Measurements from ENCODE around the gene MYOM3. TPM values are rescaled to one million over a fixed set of nuclear protein-coding genes. Genes with fewer than 3 reads are reported as not detected.

The MYOM3 gene
- polyA plus RNA-seq, 1 donor from 2014 or later = not detected

DNA sequence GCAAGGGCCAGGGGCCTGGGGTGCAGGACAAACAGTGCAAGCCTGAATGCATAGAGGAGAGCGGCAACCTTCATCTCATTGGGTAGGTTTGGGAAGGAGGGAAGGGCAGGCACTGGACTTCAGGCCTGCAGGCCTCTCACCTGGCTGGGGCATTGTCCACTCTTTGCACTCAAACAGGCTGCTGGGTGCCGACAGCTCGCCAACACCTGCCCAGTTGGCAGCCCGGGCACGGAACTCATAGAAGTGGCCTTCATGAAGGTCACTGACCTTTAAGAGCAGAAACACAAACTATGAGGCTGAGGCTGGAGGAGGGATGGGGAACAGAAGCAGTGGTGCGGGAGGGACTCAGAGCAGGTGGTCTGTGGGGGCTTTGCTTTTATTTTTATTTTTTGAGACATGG, 30.7 kb downstream of the MYOM3 start:
- H3K27ac ChIP-seq (ENCODE audit: low read length) = no peak overlapping the region
- no peak overlapping the region for H3K4me3 ChIP-seq (ENCODE audit: low read length)
- no peaks in the 10 kb centered on the region for H3K9me2 ChIP-seq (ENCODE audit: insufficient read depth, low read length)
- TF ChIP-seq, protein P1, sequence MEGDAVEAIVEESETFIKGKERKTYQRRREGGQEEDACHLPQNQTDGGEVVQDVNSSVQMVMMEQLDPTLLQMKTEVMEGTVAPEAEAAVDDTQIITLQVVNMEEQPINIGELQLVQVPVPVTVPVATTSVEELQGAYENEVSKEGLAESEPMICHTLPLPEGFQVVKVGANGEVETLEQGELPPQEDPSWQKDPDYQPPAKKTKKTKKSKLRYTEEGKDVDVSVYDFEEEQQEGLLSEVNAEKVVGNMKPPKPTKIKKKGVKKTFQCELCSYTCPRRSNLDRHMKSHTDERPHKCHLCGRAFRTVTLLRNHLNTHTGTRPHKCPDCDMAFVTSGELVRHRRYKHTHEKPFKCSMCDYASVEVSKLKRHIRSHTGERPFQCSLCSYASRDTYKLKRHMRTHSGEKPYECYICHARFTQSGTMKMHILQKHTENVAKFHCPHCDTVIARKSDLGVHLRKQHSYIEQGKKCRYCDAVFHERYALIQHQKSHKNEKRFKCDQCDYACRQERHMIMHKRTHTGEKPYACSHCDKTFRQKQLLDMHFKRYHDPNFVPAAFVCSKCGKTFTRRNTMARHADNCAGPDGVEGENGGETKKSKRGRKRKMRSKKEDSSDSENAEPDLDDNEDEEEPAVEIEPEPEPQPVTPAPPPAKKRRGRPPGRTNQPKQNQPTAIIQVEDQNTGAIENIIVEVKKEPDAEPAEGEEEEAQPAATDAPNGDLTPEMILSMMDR (IDR thresholded peaks at IDR 0.05; ENCODE audit: poor library complexity, severe bottlenecking) = no peak
- TF ChIP-seq EP300 (conservative IDR thresholded peaks at IDR 0.05; ENCODE audit: poor library complexity, severe bottlenecking) = no peak
- no peak for TF ChIP-seq EZH2 (IDR thresholded peaks at IDR 0.05; ENCODE audit: borderline replicate concordance, insufficient read depth, low read length, poor library complexity, severe bottlenecking)
- no peak for TF ChIP-seq POLR2AphosphoS5 (IDR thresholded peaks at IDR 0.05)
- TF ChIP-seq, protein P2, sequence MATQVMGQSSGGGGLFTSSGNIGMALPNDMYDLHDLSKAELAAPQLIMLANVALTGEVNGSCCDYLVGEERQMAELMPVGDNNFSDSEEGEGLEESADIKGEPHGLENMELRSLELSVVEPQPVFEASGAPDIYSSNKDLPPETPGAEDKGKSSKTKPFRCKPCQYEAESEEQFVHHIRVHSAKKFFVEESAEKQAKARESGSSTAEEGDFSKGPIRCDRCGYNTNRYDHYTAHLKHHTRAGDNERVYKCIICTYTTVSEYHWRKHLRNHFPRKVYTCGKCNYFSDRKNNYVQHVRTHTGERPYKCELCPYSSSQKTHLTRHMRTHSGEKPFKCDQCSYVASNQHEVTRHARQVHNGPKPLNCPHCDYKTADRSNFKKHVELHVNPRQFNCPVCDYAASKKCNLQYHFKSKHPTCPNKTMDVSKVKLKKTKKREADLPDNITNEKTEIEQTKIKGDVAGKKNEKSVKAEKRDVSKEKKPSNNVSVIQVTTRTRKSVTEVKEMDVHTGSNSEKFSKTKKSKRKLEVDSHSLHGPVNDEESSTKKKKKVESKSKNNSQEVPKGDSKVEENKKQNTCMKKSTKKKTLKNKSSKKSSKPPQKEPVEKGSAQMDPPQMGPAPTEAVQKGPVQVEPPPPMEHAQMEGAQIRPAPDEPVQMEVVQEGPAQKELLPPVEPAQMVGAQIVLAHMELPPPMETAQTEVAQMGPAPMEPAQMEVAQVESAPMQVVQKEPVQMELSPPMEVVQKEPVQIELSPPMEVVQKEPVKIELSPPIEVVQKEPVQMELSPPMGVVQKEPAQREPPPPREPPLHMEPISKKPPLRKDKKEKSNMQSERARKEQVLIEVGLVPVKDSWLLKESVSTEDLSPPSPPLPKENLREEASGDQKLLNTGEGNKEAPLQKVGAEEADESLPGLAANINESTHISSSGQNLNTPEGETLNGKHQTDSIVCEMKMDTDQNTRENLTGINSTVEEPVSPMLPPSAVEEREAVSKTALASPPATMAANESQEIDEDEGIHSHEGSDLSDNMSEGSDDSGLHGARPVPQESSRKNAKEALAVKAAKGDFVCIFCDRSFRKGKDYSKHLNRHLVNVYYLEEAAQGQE (IDR thresholded peaks at IDR 0.05; ENCODE audit: borderline replicate concordance) = no peak
- TF ChIP-seq TAF1 (IDR thresholded peaks at IDR 0.05; ENCODE audit: low read depth) = no peak
- TF ChIP-seq SMC3 (conservative IDR thresholded peaks at IDR 0.05; ENCODE audit: poor library complexity) = no peak
- no peak for TF ChIP-seq RAD21 (conservative IDR thresholded peaks at IDR 0.05)
- no peak for TF ChIP-seq MXI1 (conservative IDR thresholded peaks at IDR 0.05; ENCODE audit: poor library complexity, severe bottlenecking)
- H4K20me1 ChIP-seq (ENCODE audit: insufficient read depth) = no peaks in the 10 kb centered on the region
- H3K4me2 ChIP-seq (ENCODE audit: low read length) = no peak overlapping the region
- H3K36me3 ChIP-seq (ENCODE audit: insufficient read depth, low read length) = no peaks in the 10 kb centered on the region
- H3F3A ChIP-seq (ENCODE audit: insufficient read depth, low read length, poor library complexity, severe bottlenecking) = no peaks in the 10 kb centered on the region
- no peak overlapping the region for H2AFZ ChIP-seq (ENCODE audit: low read depth, low read length)
- H3K9me3 ChIP-seq (ENCODE audit: low read length) = no peaks in the 10 kb centered on the region
- H3K79me2 ChIP-seq (replicated peaks; ENCODE audit: insufficient read depth, low read length) = no peaks in the 10 kb centered on the region
- no peaks in the 10 kb centered on the region for H3K27me3 ChIP-seq (ENCODE audit: insufficient read depth, low read depth, low read length)
- no peak overlapping the region for H3K9ac ChIP-seq (ENCODE audit: low read length)

DNA sequence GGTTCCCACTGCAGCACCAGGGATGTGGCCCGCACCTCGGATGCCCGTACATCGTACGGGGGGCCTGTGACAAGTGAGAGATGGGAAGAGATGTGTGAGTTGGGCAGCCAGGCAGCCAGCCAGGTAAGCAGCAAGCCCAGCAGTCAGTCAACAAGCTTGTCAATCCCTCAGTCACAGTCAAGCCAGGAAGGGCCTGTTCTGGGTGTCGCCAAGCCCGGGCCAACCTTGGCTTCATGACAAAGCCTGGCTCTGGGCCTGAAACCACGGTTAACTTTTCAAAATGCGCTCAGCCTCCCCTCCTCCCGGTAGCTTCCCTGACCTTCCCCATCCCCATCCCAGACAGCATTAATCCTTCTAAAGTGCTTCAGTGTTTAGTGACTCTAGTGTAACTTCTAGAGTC, 31.8 kb downstream of the MYOM3 start:
- Histone ChIP-seq H3K79me2 (replicated peaks; ENCODE audit: insufficient read depth, low read length) (no peaks in the 10 kb centered on the region), H3K36me3 (ENCODE audit: insufficient read depth, low read length) (no peaks in the 10 kb centered on the region), H3K9ac (ENCODE audit: low read length) (no peak overlapping the region), H3F3A (ENCODE audit: insufficient read depth, low read length, poor library complexity, severe bottlenecking) (no peaks in the 10 kb centered on the region), H3K27ac (ENCODE audit: low read length) (no peak overlapping the region), H3K9me2 (ENCODE audit: insufficient read depth, low read length) (no peaks in the 10 kb centered on the region), H3K4me3 (ENCODE audit: low read length) (no peak overlapping the region), H3K9me3 (ENCODE audit: low read length) (no peaks in the 10 kb centered on the region), H2AFZ (ENCODE audit: low read depth, low read length) (no peak overlapping the region), H4K20me1 (ENCODE audit: insufficient read depth) (no peaks in the 10 kb centered on the region), H3K27me3 (ENCODE audit: insufficient read depth, low read depth, low read length) (no peaks in the 10 kb centered on the region), H3K4me2 (ENCODE audit: low read length) (no peak overlapping the region)
- TF ChIP-seq SMC3 (conservative IDR thresholded peaks at IDR 0.05; ENCODE audit: poor library complexity) (no peak), POLR2AphosphoS5 (IDR thresholded peaks at IDR 0.05) (no peak), RAD21 (conservative IDR thresholded peaks at IDR 0.05) (no peak), EP300 (conservative IDR thresholded peaks at IDR 0.05; ENCODE audit: poor library complexity, severe bottlenecking) (no peak), EZH2 (IDR thresholded peaks at IDR 0.05; ENCODE audit: borderline replicate concordance, insufficient read depth, low read length, poor library complexity, severe bottlenecking) (no peak), TAF1 (IDR thresholded peaks at IDR 0.05; ENCODE audit: low read depth) (no peak), MXI1 (conservative IDR thresholded peaks at IDR 0.05; ENCODE audit: poor library complexity, severe bottlenecking) (no peak)
- TF ChIP-seq, protein P1 (IDR thresholded peaks at IDR 0.05; ENCODE audit: poor library complexity, severe bottlenecking) = no peak
- TF ChIP-seq, protein P2 (IDR thresholded peaks at IDR 0.05; ENCODE audit: borderline replicate concordance) = no peak

Measured in neural cell (in vitro differentiated cells).